ENCODE results near the gene SNAI1.
"Not testable (repeated sequence)": the region's sequence is repeated elsewhere in the genome, so short reads cannot be mapped to it uniquely, and the experiment has no call there.

The SNAI1 gene

GRCh38 chr20:49982346-49983122 is at the start of gene SNAI1:
Gene SNAI1 (plus strand): TSS chr20:49982980. CDS start chr20:49983060, 80 bp downstream.
- peak; percentile 57 for DNase-seq

- no peak for DNase-seq
Observed at GRCh38 chr20:49935746-49936152, 47.0 kb upstream of the SNAI1 start.

GRCh38 chr20:49936153-49937026 is 46.4 kb upstream of the SNAI1 start, which contains the start of gene RNF114:
Gene RNF114 (plus strand): TSS chr20:49936397. CDS start chr20:49936413, 16 bp downstream.
- no peak for DNase-seq

GRCh38 chr20:49937027-49937929 is 45.5 kb upstream of the SNAI1 start:
- DNase-seq, result no peak

- no peak for DNase-seq
Observed at GRCh38 chr20:49938173-49939163, 44.3 kb upstream of the SNAI1 start.

- DNase-seq, result no peak
Observed at GRCh38 chr20:49941456-49941855, 41.3 kb upstream of the SNAI1 start.

- no peak for DNase-seq
Observed at GRCh38 chr20:49942303-49942702, 40.5 kb upstream of the SNAI1 start.

GRCh38 chr20:49942942-49943341 is 39.8 kb upstream of the SNAI1 start:
- DNase-seq, result no peak

GRCh38 chr20:49945306-49945700 is 37.5 kb upstream of the SNAI1 start:
- DNase-seq, result no peak

- DNase-seq, result no peak
Observed at GRCh38 chr20:49945701-49946477, 36.9 kb upstream of the SNAI1 start.

GRCh38 chr20:49948178-49948577 is 34.6 kb upstream of the SNAI1 start:
- DNase-seq, result no peak

- no peak for DNase-seq
Observed at GRCh38 chr20:49948809-49949507, 33.8 kb upstream of the SNAI1 start.

- no peak for DNase-seq
Observed at GRCh38 chr20:49951151-49951550, 31.6 kb upstream of the SNAI1 start.

- no peak for DNase-seq
Observed at GRCh38 chr20:49955167-49955566, 27.6 kb upstream of the SNAI1 start.

GRCh38 chr20:49955830-49956396 is 26.9 kb upstream of the SNAI1 start:
- not testable (repeated sequence) for DNase-seq

GRCh38 chr20:49956689-49957088 is 26.1 kb upstream of the SNAI1 start:
- no peak for DNase-seq

GRCh38 chr20:49957089-49957938 is 25.5 kb upstream of the SNAI1 start:
- not testable (repeated sequence) for DNase-seq

- no peak for DNase-seq
Observed at GRCh38 chr20:49961413-49961812, 21.4 kb upstream of the SNAI1 start.

Measured in NCI-H1436 treated with DMSO at 0.1 percent for 48 hours (cell line).